PC-3 (cell line): ENCODE measurements around the gene URM1. TPM values are rescaled to one million over a fixed set of nuclear protein-coding genes. Genes with fewer than 3 reads are reported as not detected.

Source experiments
- ATAC-seq: fragments of 200-7000 bp; cut with Tn5 transposase; 2 replicates; pipeline ENCODE4 v1.9.1; 2020; ENCODE audit warnings: mild to moderate bottlenecking, moderate library complexity
- BruUV-seq: library from RNA; stranded (reverse); fragments of 400-500 nt; replicated peaks from 2 replicates; lab custom pipeline; 2021; lab: Mats Ljungman, UMichigan
- CTCF ChIA-PET: fragments of 300-600 bp; sonication (Branson Sonifier 250); formaldehyde crosslinking; loops from one replicate; lab custom pipeline; 2022; ENCODE audit warnings: antibody characterized with exemption; lab: Charles Lee
- POLR2A ChIA-PET: fragments of 300-600 bp; sonication (Branson Sonifier 250); formaldehyde crosslinking; loops from one replicate; lab custom pipeline; 2022; ENCODE audit warnings: antibody characterized with exemption; ENCODE audit not compliant: unreplicated experiment; lab: Charles Lee
- DNase-seq: peaks from one replicate; pipeline ENCODE4 v3.0.0-alpha.2; 2015
- H2AFZ ChIP-seq: fragments of 300-600 bp; sonication (generic); 2 replicates; pipeline ENCODE4 v1.6.0; 2016; ENCODE audit warnings: antibody characterized with exemption, low read length
- H3F3A ChIP-seq: fragments of 300-600 bp; sonication (generic); one replicate; pipeline ENCODE4 v1.6.0; 2017; ENCODE audit warnings: antibody characterized with exemption, low read length, control low read depth, mild to moderate bottlenecking; ENCODE audit not compliant: unreplicated experiment
- H3K27ac ChIP-seq: fragments of 300-600 bp; sonication (generic); 2 replicates; pipeline ENCODE4 v1.5.1; 2016; ENCODE audit warnings: mild to moderate bottlenecking, low read length
- H3K27me3 ChIP-seq: fragments of 300-600 bp; sonication (generic); 2 replicates; pipeline ENCODE4 v1.6.1; 2016; ENCODE audit warnings: low read length, mixed read lengths
- H3K36me3 ChIP-seq: fragments of 300-600 bp; sonication (generic); 2 replicates; pipeline ENCODE4 v1.6.1; 2016; ENCODE audit warnings: low read depth, mixed run types, low read length, mixed read lengths
- H3K4me1 ChIP-seq: fragments of 300-600 bp; sonication (generic); 2 replicates; pipeline ENCODE4 v1.5.1; 2016; ENCODE audit warnings: low read length; ENCODE audit not compliant: insufficient read depth
- H3K4me2 ChIP-seq: fragments of 300-600 bp; sonication (generic); 2 replicates; pipeline ENCODE4 v1.6.0; 2016; ENCODE audit warnings: low read length
- H3K4me3 ChIP-seq: fragments of 300-600 bp; sonication (generic); 2 replicates; pipeline ENCODE4 v1.5.1; 2016; ENCODE audit warnings: mild to moderate bottlenecking, low read length, mixed read lengths
- H3K79me2 ChIP-seq: fragments of 300-600 bp; sonication (generic); 2 replicates; pipeline ENCODE4 v1.6.1; 2017; ENCODE audit warnings: low read length, mixed read lengths
- H3K9ac ChIP-seq: fragments of 300-600 bp; sonication (generic); 2 replicates; pipeline ENCODE4 v1.6.0; 2016; ENCODE audit warnings: mild to moderate bottlenecking, low read length
- H3K9me2 ChIP-seq: fragments of 300-600 bp; sonication (generic); replicated peaks from 2 replicates; pipeline ENCODE4 v1.6.1; 2016; ENCODE audit warnings: mixed run types, low read length, mixed read lengths
- H3K9me3 ChIP-seq: fragments of 300-600 bp; sonication (generic); 2 replicates; pipeline ENCODE4 v1.6.1; 2016; ENCODE audit warnings: low read length, mixed read lengths
- H4K20me1 ChIP-seq: fragments of 300-600 bp; sonication (generic); 2 replicates; pipeline ENCODE4 v1.6.1; 2016; ENCODE audit warnings: low read length, mixed read lengths
- EZH2 ChIP-seq: fragments of 300-600 bp; sonication (generic); IDR thresholded peaks from one replicate; pipeline ENCODE4 v1.6.1; 2017; ENCODE audit warnings: antibody characterized with exemption, mild to moderate bottlenecking, low read length; ENCODE audit not compliant: unreplicated experiment
- EZH2phosphoT487 ChIP-seq: fragments of 300-600 bp; sonication (generic); IDR thresholded peaks from 2 replicates; pipeline ENCODE4 v1.6.1; 2018; ENCODE audit warnings: mild to moderate bottlenecking, antibody characterized with exemption, low read length, borderline replicate concordance
- intact Hi-C: fragments of 100-400 bp; cut with micrococcal nuclease; formaldehyde crosslinking; loops from 2 replicates; pipeline ENCODE4 v1.9.0; 2023
- total RNA-seq: library from RNA; depleted of rRNA; stranded (reverse); fragments of >200 nt; gene quantifications from 2 replicates; pipeline ENCODE4 v1.2.3, GENCODE V29; 2014
- TF ChIP-seq, protein P1 (sequence below): fragments of 300-600 bp; sonication (generic); conservative IDR thresholded peaks from 2 replicates; pipeline ENCODE4 v1.5.1; 2017; ENCODE audit warnings: antibody characterized with exemption, low read depth, mild to moderate bottlenecking, low read length

The URM1 gene
- total RNA-seq, 1 experiment from 2014 or later: 29.1 TPM

DNA sequence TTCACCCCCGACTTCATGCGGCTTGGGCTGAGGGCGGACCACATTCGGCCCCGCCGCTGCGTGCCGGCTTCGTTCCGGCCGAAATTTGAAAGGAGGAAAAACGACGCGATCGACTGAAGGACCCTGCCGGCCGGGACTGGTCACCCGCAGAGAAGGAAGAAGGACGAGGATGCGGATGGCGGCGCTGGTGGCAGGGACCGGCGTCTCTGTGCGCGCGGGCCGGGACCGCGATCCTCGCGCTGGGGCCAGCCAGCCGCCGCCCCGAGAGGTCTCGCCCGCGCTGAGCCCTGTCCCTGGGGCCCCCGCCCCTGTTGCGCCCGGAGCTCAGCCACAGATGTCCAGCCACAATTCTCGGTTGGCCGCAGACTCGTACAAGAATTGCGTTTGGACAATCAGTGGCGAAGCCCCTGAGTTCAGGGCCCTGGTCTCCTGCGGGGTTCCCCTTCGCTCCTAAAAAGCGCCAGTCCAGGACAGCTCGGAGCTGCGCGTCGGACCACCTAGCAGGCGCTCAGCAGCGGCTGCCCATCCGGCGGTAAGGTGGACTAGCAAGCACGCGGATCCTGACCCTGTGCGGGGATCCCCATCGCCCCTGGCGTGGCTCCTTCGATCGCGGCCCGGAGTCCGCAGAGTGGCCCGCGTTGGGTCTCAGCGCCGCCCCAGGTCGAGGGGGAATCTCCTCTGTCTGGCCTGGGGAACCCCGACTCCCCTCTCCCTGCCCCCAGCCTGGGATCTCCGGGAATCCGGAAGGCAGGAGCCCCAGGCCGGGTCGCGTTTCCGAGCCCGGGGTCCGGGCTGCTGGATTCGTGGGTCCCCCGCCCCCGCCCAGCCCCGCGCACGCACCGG lies 21.3 kb downstream of the URM1 start:
- DNase-seq (no peak), ATAC-seq (no peak)
- no TSS peak for BruUV-seq
- no peaks in the 10 kb centered on the region for H3K36me3 ChIP-seq
- no peaks in the 10 kb centered on the region for H4K20me1 ChIP-seq
- no peak overlapping the region for H3K9ac ChIP-seq
- no peaks in the 10 kb centered on the region for H3K9me2 ChIP-seq
- H3K4me1 ChIP-seq: no peaks in the 10 kb centered on the region
- no peak overlapping the region for H3K27ac ChIP-seq
- ChIA-PET CTCF (no interaction called here), POLR2A (no interaction called here)
- H2AFZ ChIP-seq: no peak overlapping the region
- TF ChIP-seq, protein P1, sequence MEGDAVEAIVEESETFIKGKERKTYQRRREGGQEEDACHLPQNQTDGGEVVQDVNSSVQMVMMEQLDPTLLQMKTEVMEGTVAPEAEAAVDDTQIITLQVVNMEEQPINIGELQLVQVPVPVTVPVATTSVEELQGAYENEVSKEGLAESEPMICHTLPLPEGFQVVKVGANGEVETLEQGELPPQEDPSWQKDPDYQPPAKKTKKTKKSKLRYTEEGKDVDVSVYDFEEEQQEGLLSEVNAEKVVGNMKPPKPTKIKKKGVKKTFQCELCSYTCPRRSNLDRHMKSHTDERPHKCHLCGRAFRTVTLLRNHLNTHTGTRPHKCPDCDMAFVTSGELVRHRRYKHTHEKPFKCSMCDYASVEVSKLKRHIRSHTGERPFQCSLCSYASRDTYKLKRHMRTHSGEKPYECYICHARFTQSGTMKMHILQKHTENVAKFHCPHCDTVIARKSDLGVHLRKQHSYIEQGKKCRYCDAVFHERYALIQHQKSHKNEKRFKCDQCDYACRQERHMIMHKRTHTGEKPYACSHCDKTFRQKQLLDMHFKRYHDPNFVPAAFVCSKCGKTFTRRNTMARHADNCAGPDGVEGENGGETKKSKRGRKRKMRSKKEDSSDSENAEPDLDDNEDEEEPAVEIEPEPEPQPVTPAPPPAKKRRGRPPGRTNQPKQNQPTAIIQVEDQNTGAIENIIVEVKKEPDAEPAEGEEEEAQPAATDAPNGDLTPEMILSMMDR: no peak
- no peak for TF ChIP-seq EZH2
- TF ChIP-seq EZH2phosphoT487: no peak
- H3K79me2 ChIP-seq: no peaks in the 10 kb centered on the region
- H3K27me3 ChIP-seq: no peaks in the 10 kb centered on the region
- no peaks in the 10 kb centered on the region for H3K9me3 ChIP-seq
- intact Hi-C loops: no loop called here
- H3K4me2 ChIP-seq: no peak overlapping the region
- no peak overlapping the region for H3K4me3 ChIP-seq
- H3F3A ChIP-seq: no peaks in the 10 kb centered on the region

DNA sequence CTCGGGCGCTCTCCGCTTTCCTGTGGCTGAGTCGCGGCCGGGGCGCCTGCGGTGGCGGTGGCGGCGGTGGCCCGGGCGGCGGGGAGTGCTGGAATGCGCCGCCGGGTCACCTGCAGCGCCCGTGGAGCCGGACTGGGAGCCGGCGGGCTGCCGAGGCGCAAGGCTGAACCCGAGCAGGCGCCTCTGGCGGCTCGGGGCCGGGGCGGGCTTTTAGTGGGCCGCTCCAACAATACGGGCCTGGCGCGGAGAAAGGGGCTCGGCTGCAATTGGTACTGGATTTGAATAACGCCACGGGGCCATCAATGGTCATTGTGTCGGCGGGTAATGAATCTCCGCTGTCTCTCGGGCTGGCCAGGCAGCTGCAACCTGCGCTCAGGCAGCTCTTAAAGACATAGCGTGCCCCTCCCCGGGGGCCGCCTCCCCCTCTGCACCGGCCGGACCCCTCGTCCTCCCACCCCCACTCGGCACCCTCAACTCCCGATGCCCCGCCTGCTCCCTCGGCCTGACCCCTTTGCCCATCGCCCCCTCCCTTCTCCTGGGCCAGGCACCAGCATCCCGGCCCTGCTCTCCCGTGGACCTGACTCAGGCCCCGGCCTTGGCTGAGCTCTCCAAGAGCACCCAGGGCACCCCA lies 22.1 kb downstream of the URM1 start:
- BruUV-seq: no TSS peak
- DNase-seq (no peak), ATAC-seq (no peak)
- Histone ChIP-seq H3K27ac (no peak overlapping the region), H3K9ac (no peak overlapping the region), H3K36me3 (no peaks in the 10 kb centered on the region), H3K9me2 (no peaks in the 10 kb centered on the region), H2AFZ (no peak overlapping the region), H3F3A (no peaks in the 10 kb centered on the region), H3K9me3 (no peaks in the 10 kb centered on the region), H3K79me2 (no peaks in the 10 kb centered on the region), H3K27me3 (no peaks in the 10 kb centered on the region), H4K20me1 (no peaks in the 10 kb centered on the region), H3K4me1 (no peaks in the 10 kb centered on the region), H3K4me3 (no peak overlapping the region), H3K4me2 (no peak overlapping the region)
- intact Hi-C loops: no loop called here
- ChIA-PET POLR2A (no interaction called here), CTCF (no interaction called here)
- TF ChIP-seq EZH2phosphoT487 (no peak), EZH2 (no peak)
- TF ChIP-seq, protein P1: no peak

DNA sequence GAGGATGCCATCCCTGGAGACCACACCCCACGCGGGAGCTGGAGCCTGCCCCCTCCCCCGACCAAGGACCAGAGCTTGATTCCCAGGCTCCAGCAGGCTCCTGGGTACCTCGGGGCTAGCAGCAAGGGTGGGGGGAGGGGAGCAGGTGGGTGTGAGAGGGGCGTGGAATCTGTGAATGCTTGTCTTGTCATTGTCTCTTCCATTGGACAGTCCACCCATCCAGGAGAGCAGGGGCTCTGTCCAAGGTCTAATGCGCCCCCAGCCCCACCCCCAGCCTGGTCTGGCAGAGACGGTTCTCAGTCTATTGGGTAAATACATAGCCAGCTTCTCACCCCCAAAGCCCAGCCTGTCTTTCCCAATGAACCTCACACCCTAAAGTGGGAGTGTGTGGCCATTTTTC lies 22.8 kb downstream of the URM1 start:
- Histone ChIP-seq H3K27me3 (no peaks in the 10 kb centered on the region), H3K9me3 (no peaks in the 10 kb centered on the region), H3K27ac (no peak overlapping the region), H2AFZ (no peak overlapping the region), H3K4me3 (no peak overlapping the region), H4K20me1 (no peaks in the 10 kb centered on the region), H3K9me2 (no peaks in the 10 kb centered on the region), H3K4me2 (no peak overlapping the region), H3K4me1 (no peaks in the 10 kb centered on the region), H3K79me2 (no peaks in the 10 kb centered on the region), H3K9ac (no peak overlapping the region), H3K36me3 (no peaks in the 10 kb centered on the region), H3F3A (no peaks in the 10 kb centered on the region)
- intact Hi-C loops: no loop called here
- TF ChIP-seq, protein P1: no peak
- no peak for TF ChIP-seq EZH2
- TF ChIP-seq EZH2phosphoT487: no peak
- ChIA-PET CTCF (no interaction called here), POLR2A (no interaction called here)
- DNase-seq: no peak
- BruUV-seq: no TSS peak
- no peak for ATAC-seq
